ENCODE data around the gene DOHH. TPM values are rescaled to one million over a fixed set of nuclear protein-coding genes. Genes with fewer than 3 reads are reported as not detected.

Gene DOHH
- polyA plus RNA-seq, 1 donor (not counting 4 experiments of a cell fraction or from before 2014, with no cell fraction given) = 4.2 TPM

- H3K27ac ChIP-seq (ENCODE audit: control insufficient read depth, insufficient read depth, low read length) = no peak within 1 kb of the TSS
- H3K9me1 ChIP-seq (ENCODE audit: control insufficient read depth, extremely low read depth, insufficient read depth, low read length) = no peaks in the 10 kb centered on the region
- H3K4me3 ChIP-seq (ENCODE audit: control insufficient read depth in 2 of 3, extremely low read depth in 1 of 3, insufficient read depth in 2 of 3, low read depth in 1 of 3, low read length in 3 of 3) = no peak within 1 kb of the TSS
- TF ChIP-seq CTCF (optimal IDR thresholded peaks at IDR 0.05 in 1 of 3, IDR thresholded peaks at IDR 0.05 in 1 of 3, conservative IDR thresholded peaks at IDR 0.05 in 1 of 3; ENCODE audit: extremely low read depth in 1 of 3, insufficient read depth in 2 of 3, low read length in 3 of 3) (no peak), EZH2 (IDR thresholded peaks at IDR 0.05; ENCODE audit: low read length) (no peak)
- H2AFZ ChIP-seq (ENCODE audit: control insufficient read depth, low read length) = no peak within 1 kb of the TSS
- DNase-seq (ENCODE audit: low read depth, low spot score) (no peak), FAIRE-seq (no peak)
- H3K36me3 ChIP-seq (ENCODE audit: control insufficient read depth in 2 of 2, extremely low read depth in 1 of 2, insufficient read depth in 2 of 2, low read length in 2 of 2) = no peaks in the 10 kb centered on the region
- H3K27me3 ChIP-seq (ENCODE audit: control insufficient read depth, extremely low read depth, insufficient read depth, low read length) = peaks cover 30% of the 10 kb centered on the region
- H3K9ac ChIP-seq (ENCODE audit: control insufficient read depth, extremely low read depth, insufficient read depth, low read length) = no peak within 1 kb of the TSS
- dilution Hi-C loops (cut with MboI; ENCODE audit: extremely low pct_ligation_motif_present, low sequenced_read_pairs) = no loop called here
- H3K79me2 ChIP-seq (ENCODE audit: control insufficient read depth, insufficient read depth, low read length) = no peaks in the 10 kb centered on the region
- no peaks in the 10 kb centered on the region for H3K9me3 ChIP-seq (ENCODE audit: control insufficient read depth, low read depth, low read length)
- no peak within 1 kb of the TSS for H3K4me2 ChIP-seq (ENCODE audit: control insufficient read depth, extremely low read depth, insufficient read depth, low read depth, low read length)
- H3K4me1 ChIP-seq (ENCODE audit: control insufficient read depth, extremely low read depth, insufficient read depth, low read length) = no peaks in the 10 kb centered on the region
- H4K20me1 ChIP-seq (ENCODE audit: control insufficient read depth, extremely low read depth, insufficient read depth, low read length) = peaks cover 3% of the 10 kb centered on the region
Measured at GRCh38 chr19:3480383-3481091, 19.9 kb downstream of the DOHH start, which contains the start of gene SMIM24. Gene SMIM24 (minus strand): TSS chr19:3480525. CDS start chr19:3480463, 62 bp downstream.

GRCh38 chr19:3479834-3480215, 20.6 kb downstream of the DOHH start:
- H3K79me2 ChIP-seq (ENCODE audit: control insufficient read depth, insufficient read depth, low read length) = no peaks in the 10 kb centered on the region
- H3K9me3 ChIP-seq (ENCODE audit: control insufficient read depth, low read depth, low read length) = no peaks in the 10 kb centered on the region
- H3K36me3 ChIP-seq (ENCODE audit: control insufficient read depth in 2 of 2, extremely low read depth in 1 of 2, insufficient read depth in 2 of 2, low read length in 2 of 2) = no peaks in the 10 kb centered on the region
- FAIRE-seq (no peak), DNase-seq (ENCODE audit: low read depth, low spot score) (no peak)
- H3K4me1 ChIP-seq (ENCODE audit: control insufficient read depth, extremely low read depth, insufficient read depth, low read length) = no peaks in the 10 kb centered on the region
- H4K20me1 ChIP-seq (ENCODE audit: control insufficient read depth, extremely low read depth, insufficient read depth, low read length) = peaks cover 3% of the 10 kb centered on the region
- no peak overlapping the region for H3K4me2 ChIP-seq (ENCODE audit: control insufficient read depth, extremely low read depth, insufficient read depth, low read depth, low read length)
- TF ChIP-seq CTCF (optimal IDR thresholded peaks at IDR 0.05 in 1 of 3, IDR thresholded peaks at IDR 0.05 in 1 of 3, conservative IDR thresholded peaks at IDR 0.05 in 1 of 3; ENCODE audit: extremely low read depth in 1 of 3, insufficient read depth in 2 of 3, low read length in 3 of 3) = no peak
- TF ChIP-seq EZH2 (IDR thresholded peaks at IDR 0.05; ENCODE audit: low read length) = no peak
- H3K9me1 ChIP-seq (ENCODE audit: control insufficient read depth, extremely low read depth, insufficient read depth, low read length) = no peaks in the 10 kb centered on the region
- H3K27me3 ChIP-seq (ENCODE audit: control insufficient read depth, extremely low read depth, insufficient read depth, low read length) = peaks cover 30% of the 10 kb centered on the region
- H3K27ac ChIP-seq (ENCODE audit: control insufficient read depth, insufficient read depth, low read length) = no peak overlapping the region
- H3K4me3 ChIP-seq (ENCODE audit: control insufficient read depth in 2 of 3, extremely low read depth in 1 of 3, insufficient read depth in 2 of 3, low read depth in 1 of 3, low read length in 3 of 3) = no peak overlapping the region
- no peak overlapping the region for H2AFZ ChIP-seq (ENCODE audit: control insufficient read depth, low read length)
- dilution Hi-C loops (cut with MboI; ENCODE audit: extremely low pct_ligation_motif_present, low sequenced_read_pairs) = no loop called here
- H3K9ac ChIP-seq (ENCODE audit: control insufficient read depth, extremely low read depth, insufficient read depth, low read length) = no peak overlapping the region

All from keratinocyte (primary cell).